ENCODE data around the gene LDLRAD3.

GRCh38 chr11:36211761-36212430, 268.0 kb downstream of the LDLRAD3 start:
- TF ChIP-seq EZH2 (IDR thresholded peaks at IDR 0.05; ENCODE audit: insufficient read depth, low read length), result no peak
- no peak for TF ChIP-seq CTCF (IDR thresholded peaks at IDR 0.05; ENCODE audit: insufficient read depth, low read depth, low read length)
